NCI-H748 (cell line): ENCODE data around the gene VPS39.
A peak's percentile ranks its signal among the peaks of the same experiment; 100 is the strongest.
"Not testable (repeated sequence)": the region's sequence is repeated elsewhere in the genome, so short reads cannot be mapped to it uniquely, and the experiment has no call there.

ENCODE experiments used
- DNase-seq: peaks from one replicate; lab custom pipeline; 2025; ENCODE audit not compliant: unreplicated experiment; lab: John Stamatoyannopoulos, UW

VPS39 gene

GRCh38 chr15:42207674-42208579, at the start of gene VPS39:
Gene VPS39, minus strand, starts transcription at chr15:42208304. Its CDS starts 151 bp downstream, at chr15:42208153.
- DNase-seq, result peak; percentile 83

- DNase-seq, result no peak
Measured at GRCh38 chr15:42253300-42253699, 45.2 kb upstream of the VPS39 start.

GRCh38 chr15:42240823-42241222, 32.7 kb upstream of the VPS39 start:
- DNase-seq, result no peak

GRCh38 chr15:42239528-42240182, 31.6 kb upstream of the VPS39 start:
- no peak for DNase-seq

GRCh38 chr15:42233107-42233506, 25.0 kb upstream of the VPS39 start:
- no peak for DNase-seq

- DNase-seq, result no peak
Measured at GRCh38 chr15:42232606-42233005, 24.5 kb upstream of the VPS39 start.

- DNase-seq, result no peak
Measured at GRCh38 chr15:42231088-42231487, 23.0 kb upstream of the VPS39 start.

- DNase-seq, result not testable (repeated sequence)
Measured at GRCh38 chr15:42228981-42229380, 20.9 kb upstream of the VPS39 start.

GRCh38 chr15:42228036-42228435, 19.9 kb upstream of the VPS39 start:
- no peak for DNase-seq

- DNase-seq, result peak; percentile 0
Measured at GRCh38 chr15:42226648-42227047, 18.5 kb upstream of the VPS39 start.

GRCh38 chr15:42220216-42220615, 12.1 kb upstream of the VPS39 start:
- no peak for DNase-seq

- DNase-seq, result no peak
Measured at GRCh38 chr15:42218953-42219592, 11.0 kb upstream of the VPS39 start.

- DNase-seq, result no peak
Measured at GRCh38 chr15:42217568-42217967, 9.5 kb upstream of the VPS39 start.

- no peak for DNase-seq
Measured at GRCh38 chr15:42215913-42216829, 8.1 kb upstream of the VPS39 start.

- no peak for DNase-seq
Measured at GRCh38 chr15:42214600-42214999, 6.5 kb upstream of the VPS39 start.

- DNase-seq, result no peak
Measured at GRCh38 chr15:42213511-42213910, 5.4 kb upstream of the VPS39 start.

GRCh38 chr15:42210696-42211095, 2.6 kb upstream of the VPS39 start:
- DNase-seq, result no peak

- no peak for DNase-seq
Measured at GRCh38 chr15:42206406-42206805, 1.7 kb downstream of the VPS39 start.

GRCh38 chr15:42203891-42204290, 4.2 kb downstream of the VPS39 start:
- DNase-seq, result no peak

GRCh38 chr15:42202653-42203052, 5.5 kb downstream of the VPS39 start:
- no peak for DNase-seq

- no peak for DNase-seq
Measured at GRCh38 chr15:42201801-42202200, 6.3 kb downstream of the VPS39 start.
